Measurements from ENCODE around the gene F13A1. TPM values are rescaled to one million over a fixed set of nuclear protein-coding genes. Genes with fewer than 3 reads are reported as not detected.

F13A1 gene
- total and polyA plus RNA-seq, 2 of the 8 experiments (the other 6 are each of a cell fraction or from before 2014, with no cell fraction given): 0.57 to 1.5 TPM

DNA sequence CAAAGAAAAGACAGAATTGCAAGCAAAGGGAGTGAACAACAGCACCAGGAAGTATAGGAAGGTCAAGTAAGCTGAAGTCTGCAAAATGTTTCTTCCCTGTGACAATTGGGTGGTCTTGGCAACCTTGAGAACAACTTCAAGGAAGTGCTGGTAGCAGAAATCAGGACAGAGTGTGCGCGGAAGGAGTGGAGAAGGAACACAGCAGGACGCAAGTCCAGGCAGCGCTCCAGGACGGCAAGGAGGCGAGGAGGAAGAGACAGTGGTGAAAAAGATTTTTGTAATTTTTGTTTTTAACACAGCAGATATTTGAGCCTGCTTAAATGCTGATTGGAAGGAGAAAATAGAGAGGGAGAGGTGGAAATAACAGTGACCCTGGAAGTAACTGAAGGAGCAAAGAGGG is 141.7 kb downstream of the F13A1 start (continued):
- TF ChIP-seq, protein P1, sequence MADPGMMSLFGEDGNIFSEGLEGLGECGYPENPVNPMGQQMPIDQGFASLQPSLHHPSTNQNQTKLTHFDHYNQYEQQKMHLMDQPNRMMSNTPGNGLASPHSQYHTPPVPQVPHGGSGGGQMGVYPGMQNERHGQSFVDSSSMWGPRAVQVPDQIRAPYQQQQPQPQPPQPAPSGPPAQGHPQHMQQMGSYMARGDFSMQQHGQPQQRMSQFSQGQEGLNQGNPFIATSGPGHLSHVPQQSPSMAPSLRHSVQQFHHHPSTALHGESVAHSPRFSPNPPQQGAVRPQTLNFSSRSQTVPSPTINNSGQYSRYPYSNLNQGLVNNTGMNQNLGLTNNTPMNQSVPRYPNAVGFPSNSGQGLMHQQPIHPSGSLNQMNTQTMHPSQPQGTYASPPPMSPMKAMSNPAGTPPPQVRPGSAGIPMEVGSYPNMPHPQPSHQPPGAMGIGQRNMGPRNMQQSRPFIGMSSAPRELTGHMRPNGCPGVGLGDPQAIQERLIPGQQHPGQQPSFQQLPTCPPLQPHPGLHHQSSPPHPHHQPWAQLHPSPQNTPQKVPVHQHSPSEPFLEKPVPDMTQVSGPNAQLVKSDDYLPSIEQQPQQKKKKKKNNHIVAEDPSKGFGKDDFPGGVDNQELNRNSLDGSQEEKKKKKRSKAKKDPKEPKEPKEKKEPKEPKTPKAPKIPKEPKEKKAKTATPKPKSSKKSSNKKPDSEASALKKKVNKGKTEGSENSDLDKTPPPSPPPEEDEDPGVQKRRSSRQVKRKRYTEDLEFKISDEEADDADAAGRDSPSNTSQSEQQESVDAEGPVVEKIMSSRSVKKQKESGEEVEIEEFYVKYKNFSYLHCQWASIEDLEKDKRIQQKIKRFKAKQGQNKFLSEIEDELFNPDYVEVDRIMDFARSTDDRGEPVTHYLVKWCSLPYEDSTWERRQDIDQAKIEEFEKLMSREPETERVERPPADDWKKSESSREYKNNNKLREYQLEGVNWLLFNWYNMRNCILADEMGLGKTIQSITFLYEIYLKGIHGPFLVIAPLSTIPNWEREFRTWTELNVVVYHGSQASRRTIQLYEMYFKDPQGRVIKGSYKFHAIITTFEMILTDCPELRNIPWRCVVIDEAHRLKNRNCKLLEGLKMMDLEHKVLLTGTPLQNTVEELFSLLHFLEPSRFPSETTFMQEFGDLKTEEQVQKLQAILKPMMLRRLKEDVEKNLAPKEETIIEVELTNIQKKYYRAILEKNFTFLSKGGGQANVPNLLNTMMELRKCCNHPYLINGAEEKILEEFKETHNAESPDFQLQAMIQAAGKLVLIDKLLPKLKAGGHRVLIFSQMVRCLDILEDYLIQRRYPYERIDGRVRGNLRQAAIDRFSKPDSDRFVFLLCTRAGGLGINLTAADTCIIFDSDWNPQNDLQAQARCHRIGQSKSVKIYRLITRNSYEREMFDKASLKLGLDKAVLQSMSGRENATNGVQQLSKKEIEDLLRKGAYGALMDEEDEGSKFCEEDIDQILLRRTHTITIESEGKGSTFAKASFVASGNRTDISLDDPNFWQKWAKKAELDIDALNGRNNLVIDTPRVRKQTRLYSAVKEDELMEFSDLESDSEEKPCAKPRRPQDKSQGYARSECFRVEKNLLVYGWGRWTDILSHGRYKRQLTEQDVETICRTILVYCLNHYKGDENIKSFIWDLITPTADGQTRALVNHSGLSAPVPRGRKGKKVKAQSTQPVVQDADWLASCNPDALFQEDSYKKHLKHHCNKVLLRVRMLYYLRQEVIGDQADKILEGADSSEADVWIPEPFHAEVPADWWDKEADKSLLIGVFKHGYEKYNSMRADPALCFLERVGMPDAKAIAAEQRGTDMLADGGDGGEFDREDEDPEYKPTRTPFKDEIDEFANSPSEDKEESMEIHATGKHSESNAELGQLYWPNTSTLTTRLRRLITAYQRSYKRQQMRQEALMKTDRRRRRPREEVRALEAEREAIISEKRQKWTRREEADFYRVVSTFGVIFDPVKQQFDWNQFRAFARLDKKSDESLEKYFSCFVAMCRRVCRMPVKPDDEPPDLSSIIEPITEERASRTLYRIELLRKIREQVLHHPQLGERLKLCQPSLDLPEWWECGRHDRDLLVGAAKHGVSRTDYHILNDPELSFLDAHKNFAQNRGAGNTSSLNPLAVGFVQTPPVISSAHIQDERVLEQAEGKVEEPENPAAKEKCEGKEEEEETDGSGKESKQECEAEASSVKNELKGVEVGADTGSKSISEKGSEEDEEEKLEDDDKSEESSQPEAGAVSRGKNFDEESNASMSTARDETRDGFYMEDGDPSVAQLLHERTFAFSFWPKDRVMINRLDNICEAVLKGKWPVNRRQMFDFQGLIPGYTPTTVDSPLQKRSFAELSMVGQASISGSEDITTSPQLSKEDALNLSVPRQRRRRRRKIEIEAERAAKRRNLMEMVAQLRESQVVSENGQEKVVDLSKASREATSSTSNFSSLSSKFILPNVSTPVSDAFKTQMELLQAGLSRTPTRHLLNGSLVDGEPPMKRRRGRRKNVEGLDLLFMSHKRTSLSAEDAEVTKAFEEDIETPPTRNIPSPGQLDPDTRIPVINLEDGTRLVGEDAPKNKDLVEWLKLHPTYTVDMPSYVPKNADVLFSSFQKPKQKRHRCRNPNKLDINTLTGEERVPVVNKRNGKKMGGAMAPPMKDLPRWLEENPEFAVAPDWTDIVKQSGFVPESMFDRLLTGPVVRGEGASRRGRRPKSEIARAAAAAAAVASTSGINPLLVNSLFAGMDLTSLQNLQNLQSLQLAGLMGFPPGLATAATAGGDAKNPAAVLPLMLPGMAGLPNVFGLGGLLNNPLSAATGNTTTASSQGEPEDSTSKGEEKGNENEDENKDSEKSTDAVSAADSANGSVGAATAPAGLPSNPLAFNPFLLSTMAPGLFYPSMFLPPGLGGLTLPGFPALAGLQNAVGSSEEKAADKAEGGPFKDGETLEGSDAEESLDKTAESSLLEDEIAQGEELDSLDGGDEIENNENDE (IDR thresholded peaks at IDR 0.05; ENCODE audit: insufficient replicate concordance, low read length): no peak

All from H1 (cell line).